GM21737 (cell line): Measurements from ENCODE around the gene LRIG1.
A peak's percentile ranks its signal among the peaks of the same experiment; 100 is the strongest.

Experiments used
- ATAC-seq: cut with Tn5 transposase; IDR thresholded peaks from one replicate; pipeline ENCODE4 v1.9.1; 2021; ENCODE audit warnings: mild to moderate bottlenecking, moderate library complexity; ENCODE audit not compliant: unreplicated experiment

LRIG1 gene, protein sequence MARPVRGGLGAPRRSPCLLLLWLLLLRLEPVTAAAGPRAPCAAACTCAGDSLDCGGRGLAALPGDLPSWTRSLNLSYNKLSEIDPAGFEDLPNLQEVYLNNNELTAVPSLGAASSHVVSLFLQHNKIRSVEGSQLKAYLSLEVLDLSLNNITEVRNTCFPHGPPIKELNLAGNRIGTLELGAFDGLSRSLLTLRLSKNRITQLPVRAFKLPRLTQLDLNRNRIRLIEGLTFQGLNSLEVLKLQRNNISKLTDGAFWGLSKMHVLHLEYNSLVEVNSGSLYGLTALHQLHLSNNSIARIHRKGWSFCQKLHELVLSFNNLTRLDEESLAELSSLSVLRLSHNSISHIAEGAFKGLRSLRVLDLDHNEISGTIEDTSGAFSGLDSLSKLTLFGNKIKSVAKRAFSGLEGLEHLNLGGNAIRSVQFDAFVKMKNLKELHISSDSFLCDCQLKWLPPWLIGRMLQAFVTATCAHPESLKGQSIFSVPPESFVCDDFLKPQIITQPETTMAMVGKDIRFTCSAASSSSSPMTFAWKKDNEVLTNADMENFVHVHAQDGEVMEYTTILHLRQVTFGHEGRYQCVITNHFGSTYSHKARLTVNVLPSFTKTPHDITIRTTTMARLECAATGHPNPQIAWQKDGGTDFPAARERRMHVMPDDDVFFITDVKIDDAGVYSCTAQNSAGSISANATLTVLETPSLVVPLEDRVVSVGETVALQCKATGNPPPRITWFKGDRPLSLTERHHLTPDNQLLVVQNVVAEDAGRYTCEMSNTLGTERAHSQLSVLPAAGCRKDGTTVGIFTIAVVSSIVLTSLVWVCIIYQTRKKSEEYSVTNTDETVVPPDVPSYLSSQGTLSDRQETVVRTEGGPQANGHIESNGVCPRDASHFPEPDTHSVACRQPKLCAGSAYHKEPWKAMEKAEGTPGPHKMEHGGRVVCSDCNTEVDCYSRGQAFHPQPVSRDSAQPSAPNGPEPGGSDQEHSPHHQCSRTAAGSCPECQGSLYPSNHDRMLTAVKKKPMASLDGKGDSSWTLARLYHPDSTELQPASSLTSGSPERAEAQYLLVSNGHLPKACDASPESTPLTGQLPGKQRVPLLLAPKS

GRCh38 chr3:66500576-66501482, at the start of gene LRIG1:
Gene LRIG1 (minus strand): TSS chr3:66501022. CDS start chr3:66500407, 615 bp downstream.
- peak; percentile 98 for ATAC-seq

DNA sequence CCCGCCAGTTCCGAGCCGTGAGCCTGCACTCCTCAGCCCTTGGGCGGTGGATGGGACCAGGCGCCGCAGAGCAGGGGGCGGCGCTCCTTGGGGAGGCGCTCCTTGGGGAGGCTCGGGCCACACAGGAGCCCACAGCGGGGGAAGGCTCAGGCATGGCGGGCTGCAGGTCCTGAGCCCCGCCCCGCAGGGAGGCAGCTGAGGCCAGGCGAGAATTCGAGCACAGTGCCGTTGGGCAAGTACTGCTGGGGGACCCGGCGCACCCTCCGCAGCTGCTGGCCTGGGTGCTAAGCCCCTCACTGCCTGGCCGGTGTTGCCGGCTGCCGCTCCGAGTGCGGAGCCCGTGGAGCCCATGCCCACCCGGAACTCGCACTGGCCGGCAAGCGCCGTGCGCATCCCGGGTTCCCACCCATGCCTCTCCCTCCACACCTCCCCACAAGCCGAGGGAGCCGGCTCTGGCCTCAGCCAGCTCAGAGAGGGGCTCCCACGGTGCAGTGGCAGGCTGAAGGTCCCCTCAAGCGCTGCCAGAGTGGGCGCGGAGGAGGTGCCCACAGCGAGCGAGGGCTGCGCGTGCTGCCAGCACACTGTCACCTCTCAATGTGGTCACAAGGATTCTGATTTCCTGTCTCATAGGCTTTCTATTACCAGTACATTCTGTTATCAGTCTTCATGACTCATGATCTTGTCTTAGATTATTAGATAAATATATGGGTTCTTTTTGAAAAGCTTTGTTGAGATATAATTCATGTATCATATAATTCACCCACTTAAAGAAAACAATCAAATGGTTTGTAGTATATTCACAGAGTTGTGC, 44.0 kb upstream of the LRIG1 start:
- ATAC-seq, result no peak

- ATAC-seq, result no peak
These were observed 41.3 kb upstream of the LRIG1 start for GRCh38 chr3:66542153-66542552.

DNA sequence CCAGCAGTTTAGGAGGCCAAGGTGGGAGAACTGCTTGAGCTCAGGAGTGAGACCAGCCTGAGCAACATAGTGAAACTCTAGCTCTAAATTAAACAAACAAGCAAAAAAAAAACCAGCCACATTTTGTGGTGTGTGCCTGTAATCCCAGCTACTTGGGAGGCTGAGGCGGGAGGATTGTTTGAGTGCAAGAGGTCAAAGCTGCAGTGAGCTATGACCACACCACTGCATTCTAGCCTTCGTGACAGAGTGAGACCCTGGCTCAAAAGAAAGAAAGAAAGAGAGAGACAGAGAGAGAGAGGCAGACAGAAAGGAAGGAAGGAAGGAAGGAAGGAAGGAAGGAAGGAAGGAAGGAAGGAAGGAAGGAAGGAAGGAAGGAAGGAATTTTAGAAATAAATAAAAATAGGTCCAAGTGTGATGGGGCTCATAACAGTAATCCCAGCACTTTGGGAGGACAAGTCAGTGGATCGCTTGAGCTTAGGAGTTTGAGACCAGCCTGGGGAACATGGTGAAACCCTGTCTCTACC, 38.7 kb upstream of the LRIG1 start:
- ATAC-seq, result no peak

DNA sequence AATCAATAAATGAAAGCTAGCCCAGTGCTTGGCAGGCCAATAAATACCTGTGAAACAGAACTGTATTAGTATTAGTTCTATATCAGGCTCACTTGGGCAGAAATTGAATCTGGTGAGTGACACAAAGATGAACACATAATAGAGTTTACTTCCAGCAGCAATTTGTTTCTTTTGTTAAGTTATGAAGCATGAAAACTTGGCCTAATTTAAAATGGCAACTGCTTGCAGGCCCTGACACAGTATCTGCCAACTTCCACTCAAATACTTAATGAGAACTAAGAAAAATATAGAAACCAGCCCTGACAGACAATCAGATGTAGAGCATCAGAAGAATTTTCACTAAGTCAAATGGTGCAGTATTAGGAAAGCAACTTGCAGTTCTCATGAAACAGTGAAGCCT, 37.6 kb upstream of the LRIG1 start:
- no peak for ATAC-seq

DNA sequence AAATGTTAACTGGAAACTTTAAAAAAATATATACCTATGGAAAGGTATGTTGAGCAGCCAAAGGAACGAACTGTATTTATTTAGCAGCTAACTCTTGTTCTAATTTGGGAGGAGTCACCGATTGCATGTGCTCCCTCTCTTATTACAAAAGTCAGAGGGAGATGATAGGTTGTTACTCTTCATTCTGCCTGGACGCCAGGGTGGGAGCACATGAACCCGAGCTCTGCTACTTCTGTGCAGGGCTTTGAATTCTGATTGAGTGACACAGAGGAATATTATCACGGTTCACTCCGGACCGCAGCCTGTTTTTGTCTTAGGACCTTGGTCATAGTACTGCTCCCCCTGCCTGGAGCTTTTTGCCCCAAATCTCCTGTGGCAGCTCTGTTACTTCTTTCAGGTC, 36.9 kb upstream of the LRIG1 start:
- no peak for ATAC-seq

GRCh38 chr3:66536791-66537190, 36.0 kb upstream of the LRIG1 start:
- no peak for ATAC-seq

DNA sequence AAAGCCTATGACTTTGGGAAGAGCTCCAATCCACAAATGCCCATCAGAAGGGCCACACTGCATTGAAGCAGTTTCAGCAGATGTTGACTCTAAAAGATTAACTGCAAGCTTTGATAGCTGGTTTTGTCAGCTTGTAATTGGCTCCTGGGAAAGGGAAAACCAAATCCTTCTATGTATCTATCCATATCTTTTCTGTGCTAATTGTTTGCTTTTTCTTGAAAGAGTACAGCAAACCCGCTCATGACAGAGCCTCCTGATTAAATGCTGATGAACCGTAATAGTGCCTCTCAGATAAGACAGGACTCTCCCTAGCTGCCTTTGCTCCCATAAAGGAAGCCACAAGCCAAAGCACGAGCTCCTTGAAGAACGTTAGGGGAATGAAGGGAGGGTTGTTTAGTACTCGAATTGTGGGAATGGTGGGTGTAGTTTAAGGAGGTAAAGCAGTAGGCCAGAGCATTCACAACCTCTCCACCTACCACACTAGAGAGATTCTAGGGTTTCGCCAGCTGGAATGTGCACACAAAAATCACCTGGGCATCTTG, 33.6 kb upstream of the LRIG1 start:
- no peak for ATAC-seq

GRCh38 chr3:66532613-66533012, 31.8 kb upstream of the LRIG1 start:
- ATAC-seq, result no peak

- no peak for ATAC-seq
These were observed 31.4 kb upstream of the LRIG1 start for GRCh38 chr3:66532160-66532587.

DNA sequence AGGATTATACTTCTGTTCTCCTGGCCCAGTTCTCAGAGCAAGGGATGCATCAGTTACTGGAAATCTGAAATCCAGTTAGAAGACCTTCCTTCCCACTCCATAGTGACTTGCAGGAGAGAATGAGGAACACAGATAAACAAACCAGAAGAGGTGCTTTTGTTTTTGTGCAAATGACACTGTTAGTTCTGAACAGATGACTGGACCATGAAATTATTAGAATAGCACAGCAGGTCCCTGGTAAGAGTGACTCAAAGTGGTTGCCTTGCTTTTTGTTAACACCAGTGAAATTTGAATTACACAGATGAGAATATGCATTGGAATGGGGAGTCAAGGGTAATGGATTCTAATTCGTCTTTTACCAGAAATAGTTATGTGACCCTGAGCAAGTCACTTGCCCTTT, 30.4 kb upstream of the LRIG1 start:
- ATAC-seq, result no peak

- no peak for ATAC-seq
These were observed 26.4 kb upstream of the LRIG1 start for GRCh38 chr3:66527246-66527645.

- ATAC-seq, result no peak
These were observed 24.9 kb upstream of the LRIG1 start for GRCh38 chr3:66525771-66526170.

GRCh38 chr3:66520724-66521123, 19.9 kb upstream of the LRIG1 start:
- no peak for ATAC-seq

- ATAC-seq, result no peak
These were observed 17.8 kb upstream of the LRIG1 start for GRCh38 chr3:66518644-66519043.

- no peak for ATAC-seq
These were observed 17.3 kb upstream of the LRIG1 start for GRCh38 chr3:66518126-66518525.

DNA sequence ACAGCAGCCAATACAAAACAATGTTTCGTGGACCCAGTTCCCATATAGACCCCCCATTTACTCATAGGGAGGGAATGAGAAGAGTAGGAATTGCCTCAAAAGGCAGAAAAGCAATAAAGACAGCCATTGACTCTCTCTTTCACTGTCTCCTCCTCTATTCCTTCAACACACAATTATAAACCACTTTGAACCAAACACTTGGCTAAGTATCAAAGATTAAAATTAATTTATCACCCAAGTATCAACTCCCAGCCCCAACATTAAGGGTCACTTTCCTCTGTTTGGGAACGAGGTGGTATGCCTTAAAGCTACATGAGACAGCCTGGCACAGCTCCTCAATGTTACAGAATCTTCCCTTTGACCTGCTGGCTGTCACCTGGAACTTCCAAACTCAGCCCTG, 16.4 kb upstream of the LRIG1 start:
- no peak for ATAC-seq

GRCh38 chr3:66508461-66508860, 7.6 kb upstream of the LRIG1 start:
- no peak for ATAC-seq
